Stomach (tissue), 9 donors: ENCODE data around the gene P2RY13. TPM values are rescaled to one million over a fixed set of nuclear protein-coding genes. Genes with fewer than 3 reads are reported as not detected.

Experiments
- DNase-seq, 2 donors: peaks; one replicate each; pipeline versions ENCODE4 v3.0.0 to v3.0.0-alpha.2; 2013 to 2019
- H3K27ac ChIP-seq, 5 donors: fragments of 200-600 bp in 4 of 5; sonication (generic) in 4 of 5; one replicate each; pipeline ENCODE4 v1.5.1; 2013 to 2019; ENCODE audit warnings: mild to moderate bottlenecking in 1 of 5, moderate library complexity in 1 of 5
- H3K27me3 ChIP-seq, 3 donors: fragments of 200-600 bp; sonication (generic); one replicate each; pipeline ENCODE4 v1.5.1; 2017 to 2019; ENCODE audit warnings: mixed run types in 1 of 3
- H3K36me3 ChIP-seq, 4 donors: fragments of 200-600 bp; sonication (generic); 1 replicate in 3 of 4; 2 replicates in 1 of 4; pipeline ENCODE4 v1.5.1; 2016 to 2019
- H3K4me1 ChIP-seq, 4 donors: fragments of 200-600 bp; sonication (generic); one replicate each; pipeline ENCODE4 v1.5.1; 2016 to 2019
- H3K4me3 ChIP-seq, 4 donors: fragments of 200-600 bp; sonication (generic) in 3 of 4; one replicate each; pipeline ENCODE4 v1.5.1; 2016 to 2019; ENCODE audit warnings: mild to moderate bottlenecking in 1 of 4
- H3K9me3 ChIP-seq, 4 donors: fragments of 200-600 bp; sonication (generic); one replicate each; pipeline ENCODE4 v1.5.1; 2016 to 2019
- EP300 ChIP-seq: sonication (generic); formaldehyde crosslinking; IDR thresholded peaks from one replicate; pipeline ENCODE4 v1.6.1; 2017; ENCODE audit warnings: antibody characterized with exemption
- POLR2A ChIP-seq, 4 donors: fragments of 450-650 bp; IDR thresholded peaks; one replicate each; pipeline ENCODE4 v1.6.1; 2016; ENCODE audit warnings: antibody characterized with exemption in 4 of 4, control low read depth in 2 of 4, mild to moderate bottlenecking in 1 of 4, moderate library complexity in 1 of 4
- POLR2AphosphoS5 ChIP-seq, 3 donors: sonication (generic); formaldehyde crosslinking; IDR thresholded peaks; one replicate each; pipeline ENCODE4 v1.6.1; 2016; ENCODE audit warnings: antibody characterized with exemption in 3 of 3
- WGBS, 5 donors: extraction: QIAGEN DNeasy Blood & Tissue Kit in 3 of 5; methylation state at CpG; one replicate each; pipeline versions ENCODE4 v1.1.5 to v1.1.7; 2013 to 2018; 5-methylcytosine and 5-hydroxymethylcytosine counted together
- intact Hi-C: fragments of 100-400 bp; cut with DNase I; formaldehyde crosslinking; loops from one replicate; pipeline ENCODE4 v1.15.1; 2023; ENCODE audit warnings: low total_unique reads
- polyA plus RNA-seq, 3 donors: library from polyadenylated mRNA; stranded (reverse); fragments of 200-250 nt; gene quantifications; one replicate each; pipeline ENCODE4 v1.2.3, GENCODE V29; 2013
- total RNA-seq, 5 donors: library from RNA; depleted of rRNA; stranded (reverse); fragments of >200 nt; gene quantifications; one replicate each; pipeline versions ENCODE4 v1.1.0 to v1.2.3, GENCODE V29; 2014 to 2016
- TF ChIP-seq, protein P1 (sequence below), 7 experiments: fragments of 450-650 bp in 4 of 7; fragments of 200-600 bp in 3 of 7; sonication (generic) in 3 of 7; IDR thresholded peaks; one replicate each; pipeline ENCODE4 v1.5.1; 2016 to 2019; ENCODE audit warnings: antibody characterized with exemption in 7 of 7, control low read depth in 2 of 7, mild to moderate bottlenecking in 1 of 7
- donor health status: healthy with polysubstance abuse.
- donor health status: Bipolar disorder and iron deficiency.
- donor health status: healthy.

P2RY13 gene
- total and polyA plus RNA-seq, 8 donors = 0.38 to 1.9 (median 0.88) TPM; not detected in 2

DNA sequence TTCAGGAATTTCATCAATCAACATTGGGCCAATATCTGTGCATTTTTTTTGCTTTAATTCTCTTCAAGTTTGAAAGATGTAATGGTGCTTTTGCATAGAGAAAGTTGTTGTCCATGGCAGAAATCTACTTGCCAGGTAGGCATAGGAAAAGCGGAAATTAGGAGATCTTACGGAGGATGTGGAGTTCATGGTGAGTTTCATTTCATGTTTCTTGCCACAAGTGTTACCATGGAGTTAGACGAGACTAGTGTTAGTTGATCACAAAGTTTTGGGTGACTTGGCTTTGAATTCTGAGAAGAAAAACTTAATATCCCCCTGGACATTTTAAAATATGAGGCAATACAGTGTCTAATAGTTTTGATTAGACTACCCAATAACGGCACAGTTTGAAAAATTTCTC, 1.0 kb upstream of the P2RY13 start:
- intact Hi-C loops = no loop called here
- no peak for TF ChIP-seq POLR2AphosphoS5 (IDR thresholded peaks at IDR 0.05)
- TF ChIP-seq POLR2A (IDR thresholded peaks at IDR 0.05) = no peak
- no peak for TF ChIP-seq EP300
- TF ChIP-seq, protein P1, sequence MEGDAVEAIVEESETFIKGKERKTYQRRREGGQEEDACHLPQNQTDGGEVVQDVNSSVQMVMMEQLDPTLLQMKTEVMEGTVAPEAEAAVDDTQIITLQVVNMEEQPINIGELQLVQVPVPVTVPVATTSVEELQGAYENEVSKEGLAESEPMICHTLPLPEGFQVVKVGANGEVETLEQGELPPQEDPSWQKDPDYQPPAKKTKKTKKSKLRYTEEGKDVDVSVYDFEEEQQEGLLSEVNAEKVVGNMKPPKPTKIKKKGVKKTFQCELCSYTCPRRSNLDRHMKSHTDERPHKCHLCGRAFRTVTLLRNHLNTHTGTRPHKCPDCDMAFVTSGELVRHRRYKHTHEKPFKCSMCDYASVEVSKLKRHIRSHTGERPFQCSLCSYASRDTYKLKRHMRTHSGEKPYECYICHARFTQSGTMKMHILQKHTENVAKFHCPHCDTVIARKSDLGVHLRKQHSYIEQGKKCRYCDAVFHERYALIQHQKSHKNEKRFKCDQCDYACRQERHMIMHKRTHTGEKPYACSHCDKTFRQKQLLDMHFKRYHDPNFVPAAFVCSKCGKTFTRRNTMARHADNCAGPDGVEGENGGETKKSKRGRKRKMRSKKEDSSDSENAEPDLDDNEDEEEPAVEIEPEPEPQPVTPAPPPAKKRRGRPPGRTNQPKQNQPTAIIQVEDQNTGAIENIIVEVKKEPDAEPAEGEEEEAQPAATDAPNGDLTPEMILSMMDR (IDR thresholded peaks at IDR 0.05) = no peak
- peaks cover 0 to 17% (median 0%) of the 10 kb centered on the region in 4 donors for H3K4me1 ChIP-seq
- H3K9me3 ChIP-seq = no peaks in the 10 kb centered on the region
- H3K36me3 ChIP-seq = no peaks in the 10 kb centered on the region
- no peaks in the 10 kb centered on the region for H3K27me3 ChIP-seq
- WGBS, 5 donors = 62 to 80% (median 76%) methylated on average over 4 of the region's 4 CpGs
- no peak overlapping the region for H3K4me3 ChIP-seq
- no peak for DNase-seq
- peak overlapping the region in 1 of 5 donors; percentile 63 for H3K27ac ChIP-seq

DNA sequence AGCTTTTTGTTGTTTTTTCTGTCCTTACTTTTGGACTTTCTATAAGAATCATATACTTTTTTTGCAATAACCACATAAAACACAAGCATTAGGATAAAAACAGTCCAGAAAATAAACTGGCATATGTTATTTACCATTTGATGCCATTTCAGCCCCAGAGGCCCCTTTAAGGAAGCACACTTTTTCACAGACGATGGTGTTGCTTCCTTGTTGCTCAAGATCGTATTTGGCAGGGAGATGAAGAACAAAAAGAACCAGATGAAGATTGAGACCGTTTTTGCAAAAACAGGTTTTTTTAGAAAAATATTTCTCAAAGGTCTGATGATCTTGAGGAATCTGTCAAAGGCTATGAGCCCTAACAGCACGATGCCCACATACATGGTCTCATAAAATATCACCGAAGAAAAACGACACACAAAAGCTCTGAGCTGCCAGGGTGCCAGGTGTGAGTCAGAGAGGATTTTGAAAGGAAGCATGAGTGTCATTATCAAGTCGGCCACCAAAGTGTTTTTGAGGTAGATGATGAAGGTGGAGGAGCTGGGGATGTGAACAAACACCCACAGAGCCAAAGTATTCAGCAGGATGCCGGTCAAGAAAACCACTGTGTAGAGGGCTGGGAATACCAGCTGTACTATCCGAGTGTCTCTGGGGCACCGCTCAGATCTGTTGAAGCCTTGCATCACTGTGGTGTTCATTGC, 902 bp downstream of the P2RY13 start:
- peak overlapping the region in 2 of 4 donors; percentile 21 to 30 for H3K4me3 ChIP-seq

DNA sequence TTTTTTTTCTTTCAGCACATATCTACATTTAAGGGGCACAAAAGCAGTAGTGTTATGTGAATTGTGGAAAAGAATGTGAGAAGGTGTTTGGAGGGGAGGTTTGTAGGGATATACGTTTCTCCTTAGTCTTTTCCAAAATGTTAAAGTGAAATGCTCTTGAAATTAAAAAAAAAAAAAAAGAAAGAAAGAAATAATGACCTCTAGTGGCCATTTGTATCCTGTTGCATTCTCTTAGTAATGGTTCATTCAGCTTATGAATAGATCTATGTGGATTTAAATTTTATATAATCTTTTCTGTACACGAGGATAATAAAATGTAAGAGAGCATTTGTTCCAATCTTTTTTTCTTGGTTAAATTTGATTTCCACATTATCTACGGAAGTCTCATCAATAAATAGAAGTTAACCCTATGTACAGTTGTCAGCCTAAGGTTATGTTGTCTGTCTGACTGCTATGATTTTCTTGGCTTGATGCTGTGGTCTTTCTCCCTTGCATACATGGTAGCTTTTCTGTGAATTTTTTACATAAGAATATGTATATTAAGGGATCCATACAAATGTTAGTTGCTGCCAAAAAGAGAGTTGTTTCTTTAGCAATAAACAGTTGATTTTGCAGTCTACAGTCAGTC, 1.7 kb downstream of the P2RY13 start:
- intact Hi-C loops = no loop called here
- WGBS, 5 donors = 9 to 14% (median 13%) methylated on average over 3 of the region's 3 CpGs

More for the DNA sequence above, 902 bp downstream of the P2RY13 start:
- Histone ChIP-seq H3K4me1 (peaks cover 0 to 17% (median 0%) of the 10 kb centered on the region in 4 donors), H3K27ac (peak overlapping the region in 2 of 5 donors; percentile 29 to 63), H3K36me3 (no peaks in the 10 kb centered on the region), H3K27me3 (no peaks in the 10 kb centered on the region), H3K9me3 (no peaks in the 10 kb centered on the region)
- intact Hi-C loops = no loop called here
- no peak for TF ChIP-seq POLR2A (IDR thresholded peaks at IDR 0.05)
- TF ChIP-seq, protein P1 (IDR thresholded peaks at IDR 0.05) = no peak
- TF ChIP-seq POLR2AphosphoS5 (IDR thresholded peaks at IDR 0.05) = no peak
- TF ChIP-seq EP300 = no peak
- WGBS, 5 donors = 49 to 61% (median 59%) methylated on average over 10 of the region's 10 CpGs
- DNase-seq = peak in 1 of 2 donors; percentile 9

DNA sequence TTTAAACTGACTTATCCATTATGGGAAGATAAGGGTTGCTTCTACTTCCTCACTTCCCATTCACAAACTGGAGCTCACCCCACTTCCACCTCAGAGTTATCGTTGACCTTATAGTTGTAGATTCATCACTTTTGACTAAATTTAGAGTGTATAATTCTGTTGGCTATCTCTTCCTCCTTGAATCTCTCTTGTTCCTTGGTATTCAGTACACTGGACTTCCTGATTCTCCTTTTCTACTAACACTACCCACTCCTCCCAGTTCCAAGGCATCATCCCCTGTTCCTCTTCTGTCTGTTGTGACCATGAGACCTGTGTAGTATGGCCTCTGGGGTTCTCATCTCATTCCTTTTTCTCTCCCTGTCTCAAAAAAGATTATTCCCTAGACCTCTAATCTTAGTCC, 6.8 kb downstream of the P2RY13 start:
- Histone ChIP-seq H3K27me3 (no peaks in the 10 kb centered on the region), H3K4me1 (no peaks in the 10 kb centered on the region), H3K9me3 (no peaks in the 10 kb centered on the region), H3K27ac (no peak overlapping the region), H3K4me3 (no peak overlapping the region), H3K36me3 (no peaks in the 10 kb centered on the region)
- 88 to 100% (median 94%) methylated on average over 1 of the region's 1 CpG for WGBS, 5 donors
- DNase-seq = no peak
- TF ChIP-seq, protein P1 (IDR thresholded peaks at IDR 0.05) = no peak
- no peak for TF ChIP-seq POLR2AphosphoS5 (IDR thresholded peaks at IDR 0.05)
- no peak for TF ChIP-seq POLR2A (IDR thresholded peaks at IDR 0.05)
- no peak for TF ChIP-seq EP300
- intact Hi-C loops = no loop called here

More for the DNA sequence above, 1.7 kb downstream of the P2RY13 start:
- Histone ChIP-seq H3K36me3 (no peaks in the 10 kb centered on the region), H3K27me3 (no peaks in the 10 kb centered on the region), H3K4me3 (peak overlapping the region in 2 of 4 donors; percentile 21 to 30), H3K4me1 (peaks cover 0 to 17% (median 0%) of the 10 kb centered on the region in 4 donors), H3K9me3 (no peaks in the 10 kb centered on the region), H3K27ac (peak overlapping the region in 2 of 5 donors; percentile 29 to 63)
- peak in 1 of 2 donors; percentile 19 for DNase-seq
- TF ChIP-seq, protein P1 (IDR thresholded peaks at IDR 0.05) = peak in 5 of 7 experiments; percentile 11 to 70 (median 54)
- TF ChIP-seq POLR2A (IDR thresholded peaks at IDR 0.05) = no peak
